K562 (cell line): ENCODE data around the gene PRMT5. TPM values are rescaled to one million over a fixed set of nuclear protein-coding genes. Genes with fewer than 3 reads are reported as not detected.
"Not testable (repeated sequence)": the region's sequence is repeated elsewhere in the genome, so short reads cannot be mapped to it uniquely, and the experiment has no call there.

ENCODE experiments used
- ARID1B ChIP-seq: fragments of 450-650 bp; IDR thresholded peaks from 2 replicates; pipeline ENCODE4 v1.6.1; 2016; ENCODE audit warnings: antibody characterized with exemption, mild to moderate bottlenecking, inconsistent platforms
- ATF3 ChIP-seq, 2 experiments: fragments of 450-650 bp in 1 of 2; sonication (generic) in 1 of 2; formaldehyde crosslinking in 1 of 2; IDR thresholded peaks in 1 of 2; conservative IDR thresholded peaks in 1 of 2; 2 replicates each; pipeline versions ENCODE4 v1.6.1 to v1.8.1; 2016 to 2023; ENCODE audit warnings: mild to moderate bottlenecking in 2 of 2, moderate library complexity in 2 of 2, inconsistent platforms in 1 of 2, missing genetic modification reagents in 1 of 2
- C11orf30 ChIP-seq: fragments of 450-650 bp; IDR thresholded peaks from 2 replicates; pipeline ENCODE4 v1.6.1; 2016; ENCODE audit warnings: low read depth, mild to moderate bottlenecking
- CBFA2T2 ChIP-seq: fragments of 450-650 bp; conservative IDR thresholded peaks from 2 replicates; pipeline ENCODE4 v1.6.1; 2017; ENCODE audit warnings: mild to moderate bottlenecking
- CBFA2T3 ChIP-seq: fragments of 450-650 bp; IDR thresholded peaks from 2 replicates; pipeline ENCODE4 v1.6.1; 2017
- CEBPG ChIP-seq, 3 experiments: fragments of 200-800 bp in 1 of 3; sonication (Bioruptor generic) in 1 of 3; sonication (generic) in 1 of 3; formaldehyde crosslinking in 1 of 3; IDR thresholded peaks in 2 of 3; conservative IDR thresholded peaks in 1 of 3; 2 replicates each; pipeline versions ENCODE4 v1.6.1 to v1.8.0; 2016 to 2022; ENCODE audit warnings: missing compliant biosample characterization in 2 of 3, missing genetic modification characterization in 2 of 3, mild to moderate bottlenecking in 1 of 3, missing genetic modification reagents in 1 of 3
- DACH1 ChIP-seq: fragments of 450-650 bp; IDR thresholded peaks from 2 replicates; pipeline ENCODE4 v1.6.1; 2018; ENCODE audit not compliant: partially characterized antibody
- DPF2 ChIP-seq: fragments of 450-650 bp; IDR thresholded peaks from 2 replicates; pipeline ENCODE4 v1.6.1; 2016
- HDAC1 ChIP-seq, 2 experiments: fragments of 450-650 bp; IDR thresholded peaks; 2 replicates each; pipeline ENCODE4 v1.6.1; 2016 to 2017; ENCODE audit warnings: inconsistent platforms in 1 of 2, mild to moderate bottlenecking in 1 of 2, moderate library complexity in 1 of 2
- HMBOX1 ChIP-seq: sonication (generic); IDR thresholded peaks from 2 replicates; pipeline ENCODE4 v1.6.1; 2016
- KDM1A ChIP-seq, 2 experiments: fragments of 450-650 bp; IDR thresholded peaks; 2 replicates each; pipeline ENCODE4 v1.6.1; 2016; ENCODE audit warnings: mild to moderate bottlenecking in 2 of 2
- LEF1 ChIP-seq: fragments of 450-650 bp; IDR thresholded peaks from 2 replicates; pipeline ENCODE4 v1.6.1; 2016; ENCODE audit warnings: mild to moderate bottlenecking
- MAFG ChIP-seq: fragments of 450-650 bp; conservative IDR thresholded peaks from 2 replicates; pipeline ENCODE4 v1.6.1; 2016; ENCODE audit warnings: missing genetic modification characterization, missing compliant biosample characterization
- MEIS2 ChIP-seq: fragments of 450-650 bp; IDR thresholded peaks from 2 replicates; pipeline ENCODE4 v1.6.1; 2014; ENCODE audit warnings: mild to moderate bottlenecking; ENCODE audit not compliant: partially characterized antibody
- MLLT1 ChIP-seq, 2 experiments: fragments of 450-650 bp; IDR thresholded peaks; 2 replicates each; pipeline ENCODE4 v1.6.1; 2016
- PBX2 ChIP-seq, 2 experiments: IDR thresholded peaks in 1 of 2; conservative IDR thresholded peaks in 1 of 2; 2 replicates each; pipeline ENCODE4 v1.6.1; 2016; ENCODE audit warnings: low read depth in 2 of 2, mild to moderate bottlenecking in 1 of 2, missing compliant biosample characterization in 1 of 2, missing genetic modification characterization in 1 of 2, moderate library complexity in 1 of 2
- TRIM24 ChIP-seq, 2 experiments: fragments of 450-650 bp; IDR thresholded peaks; 2 replicates each; pipeline ENCODE4 v1.6.1; 2016
- ZNF316 ChIP-seq: fragments of 450-650 bp; IDR thresholded peaks from 2 replicates; pipeline ENCODE4 v1.6.1; 2016
- ZNF384 ChIP-seq: IDR thresholded peaks from 2 replicates; pipeline ENCODE4 v1.6.1; 2012; ENCODE audit warnings: low read depth, low read length, improper control_type of control experiment
- ZNF766 ChIP-seq: fragments of 200-800 bp; sonication (Bioruptor generic); conservative IDR thresholded peaks from 2 replicates; pipeline ENCODE4 v1.6.1; 2016; ENCODE audit warnings: missing genetic modification characterization, missing compliant biosample characterization
- polyA plus RNA-seq, 8 experiments: library from polyadenylated mRNA; depleted of rRNA in 4 of 8; stranded (reverse) in 5 of 8; unstranded in 3 of 8; fragments of >200 nt; fragmentation: Nextera tagmentation in 2 of 8; fragmentation: Illumina TruSeq in 1 of 8; extraction: Ambion mirVana in 2 of 8; extraction: Trizol in 1 of 8; gene quantifications; 2 replicates each; pipeline versions ENCODE4 v1.2.1 to v1.2.3, GENCODE V29; 2011 to 2014; ENCODE audit warnings: inconsistent platforms in 1 of 8, missing spikeins in 1 of 8
- total RNA-seq, 7 experiments: library from RNA; depleted of rRNA in 6 of 7; stranded (reverse); fragments of >200 nt in 6 of 7; fragmentation: Illumina TruSeq in 2 of 7; extraction: Trizol in 2 of 7; gene quantifications; 2 replicates each; pipeline versions ENCODE4 v1.2.1 to v1.2.3, GENCODE V29; 2011 to 2021; ENCODE audit warnings: low replicate concordance in 1 of 7

Gene PRMT5
- total and polyA plus RNA-seq, 9 of the 15 experiments (the other 6 are each of a cell fraction or from before 2014, with no cell fraction given) = 114 to 552 (median 222) TPM

- peak; percentile 81 for TF ChIP-seq MEIS2
- peak; percentile 60 for TF ChIP-seq ATF3 (IDR thresholded peaks at IDR 0.05)
- TF ChIP-seq ATF3 (CRISPR knock-in tag; conservative IDR thresholded peaks at IDR 0.05); PBX2 (CRISPR knock-in tag; IDR thresholded peaks at IDR 0.05; ENCODE audit: low read depth): not testable (repeated sequence)
- TF ChIP-seq CBFA2T2 = 0 out of 2 replicates have a peak, but pooled peaks have one; percentile 22
- peak; percentile 53 for TF ChIP-seq DACH1
- TF ChIP-seq HMBOX1 = peak; percentile 90
- peak; percentile 57 for TF ChIP-seq CBFA2T3
- TF ChIP-seq ARID1B = peak; percentile 69
- TF ChIP-seq ZNF316 = peak; percentile 75
- 0 out of 2 replicates have a peak, but pooled peaks have one; percentile 29 for TF ChIP-seq ZNF384
- 0 out of 2 replicates have a peak, but pooled peaks have one; percentile 47 for TF ChIP-seq ZNF766 (CRISPR knock-in tag)
- peak; percentile 87 for TF ChIP-seq PBX2 (tag; conservative IDR thresholded peaks at IDR 0.05; ENCODE audit: low read depth)
- peak; percentile 84 to 88 for TF ChIP-seq KDM1A (IDR thresholded peaks at IDR 0.05)
- TF ChIP-seq TRIM24 (IDR thresholded peaks at IDR 0.05) = peak; percentile 40 to 44; a peak in 2 of 4 replicates
- peak; percentile 82 for TF ChIP-seq DPF2
- TF ChIP-seq MLLT1 (IDR thresholded peaks at IDR 0.05) = peak in 1 of 2 experiments; percentile 49; a peak in 1 of 4 replicates
- TF ChIP-seq C11orf30 = peak; percentile 72; the same call in 1 of the 2 replicates
- TF ChIP-seq HDAC1 (IDR thresholded peaks at IDR 0.05) = peak in 1 of 2 experiments; percentile 73; a peak in 2 of 4 replicates
- peak; percentile 48 for TF ChIP-seq LEF1
- TF ChIP-seq MAFG (tag) = peak; percentile 77
- TF ChIP-seq CEBPG (CRISPR knock-in tag; IDR thresholded peaks at IDR 0.05) = peak; percentile 91
- peak; percentile 55 to 93; a peak in 3 of 4 replicates for TF ChIP-seq CEBPG (tag; conservative IDR thresholded peaks at IDR 0.05 in 1 of 2, IDR thresholded peaks at IDR 0.05 in 1 of 2)
- TF ChIP-seq, all 486 proteins: peak for 32; not testable (repeated sequence) for 454
Observed at GRCh38 chr14:22951795-22952194, 22.6 kb upstream of the PRMT5 start (continued).
